Limb (tissue), 2 donors: ENCODE data around the gene DNHD1.
A peak's percentile ranks its signal among the peaks of the same experiment; 100 is the strongest.

Experiments
- DNase-seq, 2 donors: peaks; one replicate each; pipeline ENCODE4 v3.0.0-alpha.2; 2016; ENCODE audit errors: extremely low spot score in 2 of 2

DNHD1 gene

DNA sequence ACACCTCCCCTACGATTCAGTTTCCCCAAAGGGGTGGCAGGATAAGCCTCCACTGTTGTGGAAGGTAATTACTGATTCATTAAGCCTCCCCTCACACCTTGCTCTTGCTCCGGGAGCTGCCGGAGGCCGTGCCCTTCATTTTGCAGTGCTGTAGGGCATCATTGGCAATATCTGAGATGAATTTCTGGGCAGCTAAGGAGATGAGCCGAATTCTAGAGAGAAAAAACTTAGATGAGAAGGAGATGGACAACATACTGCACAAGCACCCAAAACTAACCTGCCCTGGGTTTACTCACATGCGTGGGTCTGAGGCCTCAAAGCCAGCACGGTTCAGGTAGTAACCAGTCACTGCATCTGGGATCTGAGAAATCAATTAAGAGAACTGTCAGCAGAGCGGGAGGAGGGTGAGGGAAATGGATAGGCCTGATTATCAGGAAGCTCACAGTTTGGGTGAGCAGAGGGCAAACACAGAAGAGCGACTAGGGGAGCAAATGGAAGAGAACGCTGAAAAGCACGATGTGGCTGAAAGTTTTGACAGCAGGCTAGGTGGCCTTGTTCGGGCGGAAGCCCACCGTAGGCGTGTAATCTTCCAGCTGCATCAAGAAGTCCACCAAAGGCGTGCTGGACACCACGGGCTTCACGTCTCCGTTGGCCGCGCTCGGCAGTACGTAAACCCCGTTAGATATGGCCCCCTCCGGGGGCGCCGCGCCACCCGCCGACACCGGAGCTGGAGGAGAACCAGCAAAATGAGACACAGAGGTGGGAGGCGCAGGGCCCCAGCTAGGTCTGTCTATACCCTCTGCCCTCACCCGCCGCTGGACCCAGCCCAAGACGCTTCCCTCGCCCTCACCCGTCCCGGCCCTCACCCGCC, 114.2 kb downstream of the DNHD1 start:
- DNase-seq, result no peak

DNA sequence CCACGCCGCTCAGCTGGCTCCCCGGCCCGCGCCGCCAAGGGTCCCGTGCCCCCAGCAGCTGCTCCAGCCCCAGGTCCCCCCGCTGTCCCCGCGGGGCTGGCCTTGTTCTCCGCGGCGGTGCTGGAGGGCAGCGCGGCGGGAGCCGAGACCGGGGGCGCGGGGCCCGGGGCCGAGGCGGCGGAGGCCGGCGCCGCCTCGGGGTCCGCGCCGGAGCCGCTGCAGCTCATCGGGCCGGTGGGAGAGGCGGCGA, 114.8 kb downstream of the DNHD1 start:
- no peak for DNase-seq

DNA sequence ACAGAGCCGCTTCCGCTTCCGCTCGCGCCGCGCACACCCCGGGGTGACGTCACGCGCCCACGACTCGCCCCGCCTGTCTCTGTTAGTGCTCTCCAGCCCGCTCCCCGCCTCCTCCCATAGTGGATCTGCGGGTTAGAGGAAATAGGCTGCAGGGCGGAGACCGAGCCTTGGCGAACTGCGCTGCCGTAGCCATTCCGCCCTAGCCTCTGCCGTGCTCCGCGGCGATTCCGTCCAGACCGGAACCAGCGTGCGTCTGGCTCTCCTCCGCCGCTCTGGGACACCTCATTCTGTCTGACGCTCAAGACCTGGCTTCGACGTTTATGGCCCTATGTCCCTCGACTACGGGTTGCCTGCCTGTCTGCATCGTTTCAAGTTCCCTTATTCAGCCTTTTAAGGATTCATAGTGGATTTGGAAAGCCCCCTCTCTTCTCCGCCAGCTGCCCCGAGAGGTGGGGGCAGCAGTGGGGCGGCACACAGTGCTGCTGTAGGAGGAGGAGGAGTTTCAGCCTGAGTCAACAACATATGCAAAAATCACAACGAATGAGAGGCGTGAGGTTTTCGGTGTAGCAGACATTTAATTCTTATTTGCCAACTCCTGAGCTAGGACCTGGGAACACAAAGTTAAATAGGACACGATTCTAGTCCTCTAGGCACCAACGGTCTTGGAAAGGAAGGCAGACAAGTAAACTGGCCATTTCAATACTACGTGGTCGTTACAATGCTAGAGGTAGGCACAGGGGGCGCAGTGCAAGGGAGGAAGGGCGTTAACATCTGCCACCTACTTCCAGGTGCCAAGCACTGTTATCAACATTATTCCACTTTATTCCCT, 115.3 kb downstream of the DNHD1 start, which contains the start of gene TAF10:
TSS of gene TAF10 (minus strand) at position 4 of the 829 bp plus-strand sequence. CDS start 27 bp downstream, outside the sequence.
- peak; percentile 97 for DNase-seq

DNA sequence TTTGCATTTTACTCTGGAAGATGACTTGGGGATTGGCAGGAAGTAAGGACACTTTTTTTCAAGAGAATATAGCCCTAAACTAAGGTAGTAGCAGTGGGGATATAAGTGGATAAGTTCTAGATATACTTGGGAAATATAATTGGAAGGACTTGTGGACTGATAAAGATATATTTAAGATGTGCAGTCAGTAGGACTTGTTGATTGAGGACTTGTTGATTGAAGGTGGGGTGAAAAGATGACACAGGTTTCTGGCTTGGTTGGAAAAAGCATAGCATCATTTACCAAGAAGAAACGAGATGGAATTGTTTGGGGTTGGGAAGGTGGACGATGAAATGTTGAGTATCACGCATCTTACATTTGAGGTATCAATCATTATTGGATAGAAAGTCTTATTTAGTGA, 116.4 kb downstream of the DNHD1 start:
- DNase-seq, result no peak

DNA sequence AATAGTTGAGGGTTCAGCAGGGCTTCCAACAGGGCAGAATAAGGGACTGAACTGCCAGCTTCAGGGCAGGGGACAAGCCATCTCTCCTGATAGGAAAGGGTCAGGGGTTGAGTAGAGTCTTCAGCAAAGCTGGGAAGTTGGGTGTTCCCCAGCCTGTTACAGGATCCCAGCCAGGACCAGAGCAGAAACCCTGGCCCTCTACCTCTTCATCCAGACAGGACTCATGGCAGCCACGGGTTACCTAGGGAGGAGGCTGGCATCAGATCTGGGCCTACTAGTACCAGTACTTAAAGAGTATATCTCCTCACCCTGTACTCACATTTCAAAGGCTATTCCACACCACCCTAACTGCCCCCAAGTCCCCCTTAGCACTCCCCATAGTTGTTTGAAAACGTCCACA, 117.4 kb downstream of the DNHD1 start:
- DNase-seq, result no peak

DNA sequence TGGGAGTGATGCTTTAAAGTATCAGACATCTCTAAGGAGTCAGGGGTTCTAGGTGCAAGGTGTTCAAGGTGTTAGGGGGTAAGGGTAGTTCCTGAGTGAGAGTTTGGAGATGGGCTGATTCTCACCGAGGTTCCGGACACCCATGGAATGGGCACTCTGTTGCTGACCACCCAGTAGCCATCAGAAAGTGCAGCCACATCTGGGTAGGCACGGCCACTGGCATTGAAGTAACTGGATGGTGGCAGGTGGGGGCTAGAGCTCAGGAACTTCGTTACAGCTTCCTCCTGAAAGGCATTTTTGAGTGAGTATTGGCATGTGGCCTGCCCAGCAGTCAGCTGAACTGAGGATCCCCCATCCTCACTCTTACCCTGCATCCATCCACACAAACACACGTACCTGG, 118.0 kb downstream of the DNHD1 start:
- no peak for DNase-seq

DNA sequence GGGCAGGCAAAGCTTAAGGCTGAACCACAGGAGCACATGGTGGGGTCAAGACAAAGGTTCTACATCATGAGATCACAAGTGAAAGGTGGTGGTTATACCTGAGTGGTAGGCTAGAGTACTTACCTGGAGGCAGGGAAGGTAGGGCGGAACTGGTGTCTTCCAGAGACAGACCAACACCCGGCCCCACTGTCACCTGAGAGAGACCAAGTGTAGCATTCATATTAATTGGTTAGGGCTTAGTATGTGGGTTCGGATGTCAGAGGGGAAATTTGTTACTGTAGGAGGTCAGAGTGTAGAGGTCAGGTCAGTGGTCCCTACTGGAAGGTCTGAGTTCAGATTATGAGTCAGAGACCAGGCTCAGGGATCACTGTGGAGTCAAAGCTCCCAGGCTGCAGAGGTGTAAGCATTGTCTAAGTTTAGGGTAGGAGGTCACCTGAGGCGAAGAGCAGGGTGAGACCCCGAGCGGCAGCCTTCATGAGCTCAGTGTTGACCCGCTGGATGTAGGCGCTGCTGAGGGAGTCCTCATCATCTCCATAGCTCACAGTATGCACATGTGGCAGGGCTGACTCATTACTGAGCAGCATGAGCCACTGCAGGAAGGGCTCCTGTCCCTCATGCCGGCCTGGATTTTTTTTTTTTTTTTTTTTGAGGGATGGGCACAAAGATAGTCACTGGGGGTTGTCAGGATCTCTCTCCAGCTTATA, 119.0 kb downstream of the DNHD1 start:
- DNase-seq, result no peak

DNA sequence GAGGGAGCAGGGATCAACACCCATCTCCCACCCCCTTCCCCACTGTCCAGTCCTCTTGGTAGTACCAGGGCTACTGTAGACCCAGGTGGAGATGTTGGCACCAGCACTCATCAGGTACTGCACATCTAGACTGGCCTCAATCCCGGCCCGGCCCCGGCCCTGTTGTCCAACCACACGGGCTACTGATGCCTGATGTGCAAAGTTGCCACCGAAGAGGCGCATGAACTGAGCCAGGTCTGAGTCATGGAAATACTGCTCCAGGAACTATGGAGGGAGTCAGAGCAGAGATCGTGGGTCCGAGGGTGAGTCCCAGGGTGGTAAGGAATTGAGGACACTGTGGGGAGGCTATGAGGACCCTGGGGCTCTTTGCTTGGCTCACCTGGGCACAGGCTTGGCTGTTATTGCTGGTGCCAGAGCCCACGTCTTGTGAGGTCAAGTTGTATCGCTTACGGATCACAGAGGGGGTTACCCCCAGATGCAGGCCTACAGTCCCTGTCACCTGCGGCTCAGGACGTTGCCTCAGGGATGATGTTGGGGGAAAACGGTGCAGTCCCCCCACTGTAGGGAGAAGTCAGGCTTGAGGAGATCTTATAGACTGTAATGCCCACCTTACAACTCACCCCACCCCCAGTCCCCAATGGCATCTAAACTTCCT, 119.6 kb downstream of the DNHD1 start:
- DNase-seq, result no peak

DNA sequence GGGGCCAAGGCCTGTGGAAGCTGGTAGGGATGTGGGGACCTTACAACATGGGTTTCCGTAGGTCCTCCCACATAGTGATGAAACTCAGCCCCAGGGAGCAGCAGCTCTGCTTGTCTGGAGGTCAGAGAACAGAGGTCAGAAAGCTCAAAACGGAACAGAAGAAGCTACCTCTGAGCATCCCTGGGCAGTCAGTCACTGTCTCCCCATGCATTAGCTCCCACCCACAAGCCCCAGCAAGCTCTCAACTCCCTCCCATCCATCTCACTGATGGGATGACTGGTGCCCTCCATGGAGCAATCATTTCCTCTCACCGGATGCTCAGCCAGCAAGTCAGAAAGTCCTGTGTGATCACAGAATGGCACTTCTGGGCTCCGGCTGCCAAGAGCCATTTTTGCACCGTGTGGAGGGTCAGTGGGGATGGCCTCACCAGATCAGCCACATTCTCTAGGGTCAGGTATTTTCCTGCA, 120.3 kb downstream of the DNHD1 start:
- no peak for DNase-seq

DNA sequence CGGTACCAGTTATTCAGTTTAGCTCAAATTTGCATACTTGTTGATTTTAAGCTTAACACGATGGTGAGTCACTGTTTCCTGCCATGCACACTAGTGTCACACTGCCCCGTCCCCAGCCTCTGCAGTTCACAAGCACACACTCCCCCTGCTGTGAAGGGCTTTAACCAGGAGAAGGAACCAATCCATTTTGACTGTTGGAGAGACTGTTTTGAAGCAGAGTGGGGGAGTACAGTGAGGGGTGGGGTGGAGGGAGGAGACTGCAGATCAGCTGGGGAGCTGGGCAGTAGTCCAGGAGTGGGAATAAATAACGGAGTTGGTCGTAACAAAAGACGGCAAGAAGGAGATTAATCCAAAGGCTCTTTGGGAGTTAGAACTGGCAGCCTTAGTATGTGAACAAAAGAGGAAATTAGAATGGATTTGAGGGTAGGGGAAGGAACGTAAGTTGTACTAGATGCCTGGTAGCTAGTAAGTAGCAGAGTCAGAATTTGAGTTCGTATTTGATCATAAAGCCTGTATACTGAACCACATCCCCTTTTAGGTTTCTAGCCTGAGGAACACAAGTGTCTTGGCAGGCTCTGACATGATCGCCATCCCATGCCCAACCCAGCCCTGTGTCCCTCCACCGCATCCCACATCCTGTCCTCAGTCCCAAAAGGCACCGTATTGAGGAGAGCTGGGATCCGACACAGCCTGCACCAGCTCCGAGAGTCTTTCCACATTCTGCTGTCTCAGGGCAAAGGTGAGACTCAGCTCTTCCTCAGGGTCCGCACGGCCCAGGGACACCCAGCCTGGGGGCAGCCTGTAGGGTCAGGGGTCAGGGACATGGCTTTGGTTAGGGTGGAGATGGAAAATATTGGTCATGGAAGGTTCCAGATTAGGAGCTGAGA, 121.3 kb downstream of the DNHD1 start:
- DNase-seq, result peak in 1 of 2 donors; percentile 68

DNA sequence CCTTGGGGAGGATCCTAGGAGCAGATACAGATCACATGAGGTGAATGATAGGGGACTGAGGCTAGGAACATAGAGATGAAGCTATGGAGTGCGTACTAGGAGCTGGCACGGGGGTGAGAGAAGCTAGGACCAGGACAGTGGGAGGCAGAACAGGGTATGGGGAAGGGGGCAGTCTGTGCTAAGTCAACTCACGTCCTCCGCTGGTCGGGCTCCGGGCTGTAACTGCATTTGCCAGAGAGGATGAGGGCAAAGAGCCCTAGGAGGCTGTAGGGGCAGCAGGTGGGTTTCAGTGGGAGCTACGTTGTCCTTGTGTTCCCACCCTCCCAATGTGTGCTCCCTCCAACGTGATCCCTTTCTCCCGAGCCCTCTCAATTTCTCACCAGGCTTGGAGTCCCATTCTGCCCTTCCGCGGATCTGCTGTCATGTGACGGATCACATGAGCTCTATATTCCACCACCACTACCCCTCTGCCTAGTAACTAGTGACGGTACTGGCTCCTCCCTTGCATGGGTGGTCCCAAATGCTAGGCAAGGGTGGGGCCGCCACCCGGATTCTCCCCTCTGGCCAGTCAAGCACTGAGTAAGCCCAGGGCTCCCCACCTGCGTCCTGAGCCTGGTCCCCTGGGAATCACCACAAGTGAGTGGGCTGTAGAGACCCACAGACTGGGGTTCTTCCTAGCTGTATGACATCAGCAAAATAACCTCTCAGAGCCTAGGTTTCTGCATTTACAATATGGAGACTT, 122.1 kb downstream of the DNHD1 start, which contains the start of gene TPP1:
TSS of gene TPP1 (minus strand) at position 419 of the 742 bp plus-strand sequence. CDS start at position 397, 22 bp downstream.
- peak; percentile 93 to 94 for DNase-seq

DNA sequence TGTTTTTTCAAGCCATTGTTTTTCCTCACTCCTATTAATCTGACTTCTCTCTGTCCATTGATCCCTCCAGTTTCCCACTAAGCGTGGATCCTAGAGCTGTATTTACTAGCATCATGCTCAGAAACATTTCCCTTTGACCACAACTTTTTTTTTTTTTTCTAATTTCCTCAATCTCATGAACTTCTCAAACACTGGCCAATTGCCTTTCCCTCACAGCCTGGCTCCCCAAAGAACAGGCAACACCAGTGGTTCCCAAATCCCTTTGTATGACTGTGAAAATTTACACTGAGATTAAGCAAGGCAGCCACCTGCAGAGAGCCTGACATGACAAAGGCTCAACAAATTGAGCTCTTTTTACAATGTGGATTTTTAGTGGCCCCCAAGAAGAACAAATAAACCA, 123.6 kb downstream of the DNHD1 start:
- no peak for DNase-seq
